ENCODE data around the gene BGN.

BGN gene

GRCh38 chrX:153537526-153538295 is 42.9 kb downstream of the BGN start:
- H3K79me2 ChIP-seq (ENCODE audit: insufficient read depth, low read length), result no peaks in the 10 kb centered on the region
- H2AFZ ChIP-seq (ENCODE audit: low read depth, low read length, severe bottlenecking), result no peak overlapping the region
- H3K27me3 ChIP-seq (ENCODE audit: low read length), result no peaks in the 10 kb centered on the region
- H3F3A ChIP-seq (ENCODE audit: insufficient read depth), result no peaks in the 10 kb centered on the region
- no peak overlapping the region for H3K4me2 ChIP-seq (ENCODE audit: low read depth, low read length, poor library complexity, severe bottlenecking)
- no peaks in the 10 kb centered on the region for H4K20me1 ChIP-seq (ENCODE audit: low read depth, low read length)
- no peaks in the 10 kb centered on the region for H3K9me2 ChIP-seq (replicated peaks; ENCODE audit: insufficient read depth, low read length)
- no peak overlapping the region for H3K27ac ChIP-seq (ENCODE audit: low read depth, low read length)
- H3K4me3 ChIP-seq (ENCODE audit: insufficient read depth, low read length, poor library complexity, severe bottlenecking), result no peak overlapping the region
- H3K36me3 ChIP-seq (ENCODE audit: low read length), result no peaks in the 10 kb centered on the region
- H3K9ac ChIP-seq (ENCODE audit: low read length), result no peak overlapping the region
- TF ChIP-seq EZH2phosphoT487 (conservative IDR thresholded peaks at IDR 0.05; ENCODE audit: low read length), result no peak
- no peaks in the 10 kb centered on the region for H3K9me3 ChIP-seq (ENCODE audit: insufficient read depth, low read length)

- no peaks in the 10 kb centered on the region for H3K27me3 ChIP-seq (ENCODE audit: low read length)
- H4K20me1 ChIP-seq (ENCODE audit: low read depth, low read length), result no peaks in the 10 kb centered on the region
Measured at GRCh38 chrX:153538424-153538823, 43.6 kb downstream of the BGN start.

DNA sequence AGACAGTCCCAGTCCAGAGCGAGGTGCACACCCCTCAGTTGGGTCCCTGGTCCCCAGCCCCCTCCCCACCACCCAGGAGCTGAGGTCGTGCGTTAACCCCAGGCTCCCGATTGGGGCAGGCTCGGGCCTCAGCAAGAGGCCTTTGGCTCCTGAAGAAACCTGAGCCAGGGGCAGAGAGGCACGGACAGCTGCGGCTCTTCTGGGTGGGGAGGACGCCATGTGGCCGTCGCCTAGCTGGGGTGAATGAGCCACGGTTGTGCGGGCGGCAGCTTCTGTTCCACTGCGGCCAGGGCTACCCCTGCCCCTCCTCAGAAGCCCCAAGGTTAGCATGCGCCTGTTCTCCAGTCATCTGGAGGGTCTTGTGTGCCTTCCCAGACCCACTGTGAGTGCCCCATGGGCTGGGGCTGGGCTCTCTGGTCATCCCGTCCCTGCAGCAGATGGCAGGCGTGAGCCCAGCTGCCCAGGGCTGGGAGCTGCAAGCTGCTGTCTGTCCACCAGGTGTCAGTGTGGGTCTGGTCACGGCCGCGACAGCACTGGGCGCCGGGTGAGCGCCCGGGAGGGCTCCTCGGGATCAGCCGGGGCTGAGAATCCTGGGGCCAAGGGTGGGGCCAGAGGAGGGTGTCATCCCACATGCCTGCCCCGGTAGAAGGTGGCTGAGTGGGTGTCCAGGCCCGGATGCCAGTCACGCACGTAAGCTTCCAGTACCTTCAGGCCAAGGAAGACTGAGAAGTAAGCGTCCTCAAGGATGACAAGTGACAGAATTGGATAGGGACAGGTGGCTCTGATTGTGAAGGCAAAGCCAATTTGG is 44.6 kb downstream of the BGN start:
- H2AFZ ChIP-seq (ENCODE audit: low read depth, low read length, severe bottlenecking), result no peak overlapping the region
- H3K9me2 ChIP-seq (replicated peaks; ENCODE audit: insufficient read depth, low read length), result no peaks in the 10 kb centered on the region
- H4K20me1 ChIP-seq (ENCODE audit: low read depth, low read length), result no peaks in the 10 kb centered on the region
- H3K27me3 ChIP-seq (ENCODE audit: low read length), result no peaks in the 10 kb centered on the region
- H3F3A ChIP-seq (ENCODE audit: insufficient read depth), result no peaks in the 10 kb centered on the region
- H3K9ac ChIP-seq (ENCODE audit: low read length), result no peak overlapping the region
- TF ChIP-seq EZH2phosphoT487 (conservative IDR thresholded peaks at IDR 0.05; ENCODE audit: low read length) (no peak), CTCF (IDR thresholded peaks at IDR 0.05; ENCODE audit: insufficient read depth, low read length, poor library complexity, severe bottlenecking) (peak; percentile 62)
- H3K27ac ChIP-seq (ENCODE audit: low read depth, low read length), result no peak overlapping the region
- H3K79me2 ChIP-seq (ENCODE audit: insufficient read depth, low read length), result no peaks in the 10 kb centered on the region
- no peak overlapping the region for H3K4me2 ChIP-seq (ENCODE audit: low read depth, low read length, poor library complexity, severe bottlenecking)
- H3K9me3 ChIP-seq (ENCODE audit: insufficient read depth, low read length), result no peaks in the 10 kb centered on the region
- H3K4me3 ChIP-seq (ENCODE audit: insufficient read depth, low read length, poor library complexity, severe bottlenecking), result no peak overlapping the region
- H3K36me3 ChIP-seq (ENCODE audit: low read length), result no peaks in the 10 kb centered on the region

More at GRCh38 chrX:153538424-153538823, 43.6 kb downstream of the BGN start:
- Histone ChIP-seq H2AFZ (ENCODE audit: low read depth, low read length, severe bottlenecking) (no peak overlapping the region), H3K79me2 (ENCODE audit: insufficient read depth, low read length) (no peaks in the 10 kb centered on the region), H3K36me3 (ENCODE audit: low read length) (no peaks in the 10 kb centered on the region), H3K9me3 (ENCODE audit: insufficient read depth, low read length) (no peaks in the 10 kb centered on the region), H3K4me2 (ENCODE audit: low read depth, low read length, poor library complexity, severe bottlenecking) (no peak overlapping the region), H3F3A (ENCODE audit: insufficient read depth) (no peaks in the 10 kb centered on the region), H3K9ac (ENCODE audit: low read length) (no peak overlapping the region), H3K27ac (ENCODE audit: low read depth, low read length) (no peak overlapping the region), H3K4me3 (ENCODE audit: insufficient read depth, low read length, poor library complexity, severe bottlenecking) (no peak overlapping the region), H3K9me2 (replicated peaks; ENCODE audit: insufficient read depth, low read length) (no peaks in the 10 kb centered on the region)
- TF ChIP-seq EZH2phosphoT487 (conservative IDR thresholded peaks at IDR 0.05; ENCODE audit: low read length) (no peak), CTCF (IDR thresholded peaks at IDR 0.05; ENCODE audit: insufficient read depth, low read length, poor library complexity, severe bottlenecking) (no peak)

DNA sequence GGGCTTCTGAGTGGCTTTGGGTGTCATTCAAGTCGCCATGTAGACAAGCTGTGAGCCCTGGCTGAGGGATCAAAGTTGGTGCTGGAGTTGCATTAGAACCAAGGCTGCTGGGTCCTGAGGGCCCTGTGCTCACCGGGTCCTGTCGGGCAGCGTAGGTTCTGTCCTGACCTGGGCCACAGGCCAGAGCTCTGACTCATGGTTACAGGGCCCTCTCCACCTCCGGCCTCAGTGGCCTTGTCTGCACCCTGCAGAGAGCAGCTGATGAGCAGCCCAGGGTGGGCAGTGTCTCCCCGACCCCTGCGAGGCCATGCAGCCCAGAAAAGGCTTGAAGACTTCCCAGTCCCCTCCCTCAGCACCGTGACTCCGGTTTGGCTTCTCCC is 45.2 kb downstream of the BGN start:
- no peaks in the 10 kb centered on the region for H3K79me2 ChIP-seq (ENCODE audit: insufficient read depth, low read length)
- H3K9me2 ChIP-seq (replicated peaks; ENCODE audit: insufficient read depth, low read length), result no peaks in the 10 kb centered on the region
- no peaks in the 10 kb centered on the region for H3K9me3 ChIP-seq (ENCODE audit: insufficient read depth, low read length)
- no peaks in the 10 kb centered on the region for H3K27me3 ChIP-seq (ENCODE audit: low read length)
- H3K4me2 ChIP-seq (ENCODE audit: low read depth, low read length, poor library complexity, severe bottlenecking), result no peak overlapping the region
- H2AFZ ChIP-seq (ENCODE audit: low read depth, low read length, severe bottlenecking), result no peak overlapping the region
- H3K9ac ChIP-seq (ENCODE audit: low read length), result no peak overlapping the region
- no peaks in the 10 kb centered on the region for H3F3A ChIP-seq (ENCODE audit: insufficient read depth)
- H4K20me1 ChIP-seq (ENCODE audit: low read depth, low read length), result no peaks in the 10 kb centered on the region
- H3K27ac ChIP-seq (ENCODE audit: low read depth, low read length), result no peak overlapping the region
- no peak for TF ChIP-seq EZH2phosphoT487 (conservative IDR thresholded peaks at IDR 0.05; ENCODE audit: low read length)
- TF ChIP-seq CTCF (IDR thresholded peaks at IDR 0.05; ENCODE audit: insufficient read depth, low read length, poor library complexity, severe bottlenecking), result no peak
- no peak overlapping the region for H3K4me3 ChIP-seq (ENCODE audit: insufficient read depth, low read length, poor library complexity, severe bottlenecking)
- H3K36me3 ChIP-seq (ENCODE audit: low read length), result no peaks in the 10 kb centered on the region

Measured in SU-DHL-6 (cell line).